ENCODE data around the gene TMEM214. TPM values are rescaled to one million over a fixed set of nuclear protein-coding genes. Genes with fewer than 3 reads are reported as not detected.

TMEM214 gene
- total and polyA plus RNA-seq, 2 of the 8 experiments (the other 6 are each of a cell fraction or from before 2014, with no cell fraction given), result 49.7 to 71.0 TPM

- CTCF ChIA-PET (ENCODE audit: partially characterized antibody), result interaction anchor here (0.7 to 5.9 kb wide), 13 partner anchors 11 to 137 kb away, joined by 3 to 47 read pairs (median 11); no protein-coding TSS in a partner anchor
- no peak overlapping the region for H4K5ac ChIP-seq (ENCODE audit: insufficient read length, low read depth, low read length)
- no peak overlapping the region for H4K8ac ChIP-seq (ENCODE audit: extremely low read depth, insufficient read depth, low read length)
- no peak overlapping the region for H2BK20ac ChIP-seq (ENCODE audit: low read length)
- no peaks in the 10 kb centered on the region for H3K27me3 ChIP-seq (replicated peaks in 1 of 4; ENCODE audit: control insufficient read depth in 3 of 4, extremely low read depth in 1 of 4, insufficient read depth in 3 of 4, low read length in 3 of 4)
- H2AFZ ChIP-seq (ENCODE audit: low read length), result no peak overlapping the region
- 81% methylated on average over 3 of the region's 3 CpGs; no CpG with 5 or more reads in 1 of the 2 experiments for WGBS, 2 experiments (ENCODE audit: extremely low coverage in 1 of 2, insufficient coverage in 1 of 2, insufficient read length in 1 of 2, insufficient replicate concordance in 2 of 2, low coverage in 1 of 2, low lambda C conversion rate in 2 of 2, missing lambda C conversion rate in 1 of 2)
- no peak overlapping the region for H4K91ac ChIP-seq (replicated peaks; ENCODE audit: insufficient read length, low read length)
- H3K4ac ChIP-seq (replicated peaks; ENCODE audit: insufficient read length, low read depth, low read length), result no peak overlapping the region
- no peaks in the 10 kb centered on the region for H3K79me2 ChIP-seq (ENCODE audit: control insufficient read depth in 1 of 2, insufficient read depth in 2 of 2, low read length in 2 of 2)
- no peak overlapping the region for H3K18ac ChIP-seq (ENCODE audit: extremely low read depth, low read length)
- H3K79me1 ChIP-seq (ENCODE audit: low read depth, low read length), result no peaks in the 10 kb centered on the region
- H3K23ac ChIP-seq (ENCODE audit: insufficient read length), result no peak overlapping the region
- H3K36me3 ChIP-seq (ENCODE audit: control insufficient read depth in 2 of 4, insufficient read depth in 4 of 4, low read length in 3 of 4), result no peaks in the 10 kb centered on the region
- no peak overlapping the region for H2BK15ac ChIP-seq (ENCODE audit: low read length)
- DNase-seq (ENCODE audit: low read depth in 1 of 2, low spot score in 2 of 2) (no peak), FAIRE-seq (no peak)
- no peak overlapping the region for H3K9ac ChIP-seq (replicated peaks in 1 of 4; ENCODE audit: extremely low read depth in 1 of 4, low read depth in 3 of 4, low read length in 3 of 4)
- H2BK12ac ChIP-seq (ENCODE audit: low read depth, low read length), result no peak overlapping the region
- H3K4me1 ChIP-seq (replicated peaks in 1 of 4; ENCODE audit: control insufficient read depth in 3 of 4, insufficient read depth in 4 of 4, low read length in 3 of 4), result no peaks in the 10 kb centered on the region
- POLR2A ChIA-PET (ENCODE audit: partially characterized antibody), result interaction anchor here (0.7 to 2.2 kb wide), 6 partner anchors 9 to 82 kb away, joined by 3 to 12 read pairs (median 3); partner anchors contain the start of gene MAPRE3
- no peak overlapping the region for H2BK120ac ChIP-seq (replicated peaks; ENCODE audit: low read depth, low read length)
- no peak overlapping the region for H3K4me3 ChIP-seq (ENCODE audit: extremely low read depth in 1 of 4, insufficient read depth in 2 of 4, low read depth in 3 of 4, low read length in 4 of 4)
- H2BK5ac ChIP-seq (ENCODE audit: low read depth, low read length), result no peak overlapping the region
- no peak overlapping the region for H3K4me2 ChIP-seq (ENCODE audit: insufficient read depth in 1 of 2, low read depth in 2 of 2, low read length in 2 of 2)
- H3K27ac ChIP-seq (ENCODE audit: low read depth, low read length), result no peak overlapping the region
- H3K14ac ChIP-seq (ENCODE audit: insufficient read length), result no peak overlapping the region
- no peaks in the 10 kb centered on the region for H4K20me1 ChIP-seq (replicated peaks in 1 of 2; ENCODE audit: control insufficient read depth in 1 of 2, insufficient read depth in 2 of 2, low read length in 2 of 2)
- no peaks in the 10 kb centered on the region for H3K9me3 ChIP-seq (ENCODE audit: insufficient read depth in 2 of 2, low read depth in 1 of 2, low read length in 1 of 2)
- H2AK5ac ChIP-seq (ENCODE audit: low read depth, low read length), result no peak overlapping the region
- no peaks in the 10 kb centered on the region; the same call in 1 of the 2 replicates for H3K23me2 ChIP-seq (ENCODE audit: low read depth, low read length)
- no peak overlapping the region for H3K56ac ChIP-seq (replicated peaks; ENCODE audit: insufficient read length, low read depth, low read length)
- TF ChIP-seq TCF12 (IDR thresholded peaks at IDR 0.05; ENCODE audit: low read depth, low read length) (no peak), CBX8 (IDR thresholded peaks at IDR 0.05; ENCODE audit: borderline replicate concordance, low read depth, low read length) (no peak), SP1 (IDR thresholded peaks at IDR 0.05; ENCODE audit: low read depth, low read length) (no peak), CHD2 (IDR thresholded peaks at IDR 0.05; ENCODE audit: low read length) (no peak), GABPA (IDR thresholded peaks at IDR 0.05; ENCODE audit: borderline replicate concordance, insufficient read depth, low read length) (no peak), HDAC2 (IDR thresholded peaks at IDR 0.05; ENCODE audit: borderline replicate concordance in 1 of 2, low read depth in 2 of 2, low read length in 2 of 2) (no peak), PHF8 (conservative IDR thresholded peaks at IDR 0.05; ENCODE audit: low read depth, low read length) (no peak), HDAC6 (IDR thresholded peaks at IDR 0.05; ENCODE audit: low read depth, low read length) (no peak), TEAD4 (IDR thresholded peaks at IDR 0.05; ENCODE audit: low read depth, low read length) (no peak), ZNF274 (IDR thresholded peaks at IDR 0.05; ENCODE audit: borderline replicate concordance, extremely low read depth, low read length) (no peak), TAF1 (IDR thresholded peaks at IDR 0.05; ENCODE audit: low read depth, low read length) (no peak), CHD1 (IDR thresholded peaks at IDR 0.05; ENCODE audit: low read depth, low read length) (no peak), POLR2A (IDR thresholded peaks at IDR 0.05; ENCODE audit: control extremely low read depth in 1 of 2, low read depth in 2 of 2, low read length in 2 of 2) (no peak)
- TF ChIP-seq, protein P1, sequence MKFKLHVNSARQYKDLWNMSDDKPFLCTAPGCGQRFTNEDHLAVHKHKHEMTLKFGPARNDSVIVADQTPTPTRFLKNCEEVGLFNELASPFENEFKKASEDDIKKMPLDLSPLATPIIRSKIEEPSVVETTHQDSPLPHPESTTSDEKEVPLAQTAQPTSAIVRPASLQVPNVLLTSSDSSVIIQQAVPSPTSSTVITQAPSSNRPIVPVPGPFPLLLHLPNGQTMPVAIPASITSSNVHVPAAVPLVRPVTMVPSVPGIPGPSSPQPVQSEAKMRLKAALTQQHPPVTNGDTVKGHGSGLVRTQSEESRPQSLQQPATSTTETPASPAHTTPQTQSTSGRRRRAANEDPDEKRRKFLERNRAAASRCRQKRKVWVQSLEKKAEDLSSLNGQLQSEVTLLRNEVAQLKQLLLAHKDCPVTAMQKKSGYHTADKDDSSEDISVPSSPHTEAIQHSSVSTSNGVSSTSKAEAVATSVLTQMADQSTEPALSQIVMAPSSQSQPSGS (IDR thresholded peaks at IDR 0.05; ENCODE audit: low read length), result no peak
Observed at GRCh38 chr2:26983746-26984145, 49.0 kb upstream of the TMEM214 start.

Data from H1 (cell line).